HG03103 (cell line): ENCODE results near the gene FPR2.
"Not testable (repeated sequence)": the region's sequence is repeated elsewhere in the genome, so short reads cannot be mapped to it uniquely, and the experiment has no call there.

Source experiments
- ATAC-seq: cut with Tn5 transposase; IDR thresholded peaks from one replicate; pipeline ENCODE4 v1.9.1; 2021; ENCODE audit warnings: low read depth; ENCODE audit not compliant: unreplicated experiment

Gene FPR2

DNA sequence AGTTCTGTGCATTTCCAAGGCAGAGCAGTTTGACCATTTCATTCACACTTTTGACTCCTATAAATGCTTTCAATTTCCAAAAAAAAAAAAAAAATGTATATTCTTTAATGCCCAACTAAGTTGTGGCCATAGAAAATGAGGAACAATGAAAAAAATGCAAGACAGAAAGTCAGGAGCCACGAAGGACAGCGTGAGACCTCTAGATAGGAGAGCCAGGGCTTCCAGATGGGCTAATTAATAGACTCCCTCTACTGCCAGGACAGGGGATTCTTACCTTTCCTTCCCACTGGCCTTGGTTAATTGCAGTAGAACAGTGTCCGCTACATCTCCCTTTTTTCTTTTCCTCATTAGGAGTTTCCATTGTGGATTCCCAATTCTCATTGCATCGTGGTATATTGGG lies 42.5 kb downstream of the FPR2 start:
- no peak for ATAC-seq

GRCh38 chr19:51803967-51804366 lies 43.0 kb downstream of the FPR2 start:
- ATAC-seq: no peak

- ATAC-seq: not testable (repeated sequence)
These were observed 43.8 kb downstream of the FPR2 start for GRCh38 chr19:51804789-51805188.

- ATAC-seq: not testable (repeated sequence)
These were observed 44.4 kb downstream of the FPR2 start for GRCh38 chr19:51805396-51805795.

- ATAC-seq: not testable (repeated sequence)
These were observed 45.6 kb downstream of the FPR2 start for GRCh38 chr19:51806571-51806970.

DNA sequence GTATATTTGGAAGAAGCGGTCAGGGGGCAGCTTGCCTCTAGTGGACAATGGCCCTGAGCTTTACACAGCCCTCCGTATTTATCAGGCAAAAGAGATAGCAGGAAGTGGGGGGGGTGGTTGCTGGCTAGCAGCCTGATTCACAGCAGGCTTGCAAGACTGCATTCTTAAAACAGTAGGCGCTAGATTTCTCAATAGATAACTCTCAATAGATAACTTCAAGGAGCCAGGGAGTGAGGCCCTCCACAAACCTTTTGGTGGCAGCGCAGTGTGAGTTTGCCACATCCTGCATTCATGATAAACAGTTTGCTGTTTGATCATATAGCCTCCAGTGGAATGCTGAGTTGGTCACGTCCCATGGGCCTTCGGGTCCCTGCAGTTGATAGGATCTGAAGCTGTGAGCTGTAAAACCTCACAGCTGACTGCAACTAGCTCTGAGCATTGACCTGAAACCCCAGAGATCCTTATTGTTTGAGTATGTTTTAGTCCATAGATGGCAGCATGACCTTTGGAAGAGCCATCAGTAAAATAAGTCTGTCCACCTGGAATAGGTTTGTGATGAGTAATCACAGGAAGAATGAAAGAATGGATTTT lies 46.2 kb downstream of the FPR2 start:
- ATAC-seq: no peak

DNA sequence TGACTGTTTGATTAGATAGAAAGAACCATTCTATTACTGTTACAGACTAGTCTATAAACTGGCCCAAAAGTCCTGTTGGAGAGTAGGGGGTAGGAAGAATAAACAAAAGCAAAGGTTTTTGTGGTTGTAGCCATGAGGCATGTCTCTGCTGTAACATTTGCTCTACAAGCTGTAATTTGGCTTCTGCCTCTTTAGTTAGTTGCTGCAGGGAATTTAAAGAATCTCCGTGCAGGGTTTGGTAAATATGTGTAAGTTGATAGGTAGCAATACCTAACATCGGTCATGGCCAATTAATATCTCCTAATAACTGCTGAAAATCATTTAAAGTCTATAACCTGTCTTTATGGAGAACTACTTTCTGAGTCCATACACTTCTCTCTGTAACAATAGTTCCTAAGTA lies 46.9 kb downstream of the FPR2 start:
- no peak for ATAC-seq

GRCh38 chr19:51808333-51808986 lies 47.5 kb downstream of the FPR2 start:
- ATAC-seq: no peak

DNA sequence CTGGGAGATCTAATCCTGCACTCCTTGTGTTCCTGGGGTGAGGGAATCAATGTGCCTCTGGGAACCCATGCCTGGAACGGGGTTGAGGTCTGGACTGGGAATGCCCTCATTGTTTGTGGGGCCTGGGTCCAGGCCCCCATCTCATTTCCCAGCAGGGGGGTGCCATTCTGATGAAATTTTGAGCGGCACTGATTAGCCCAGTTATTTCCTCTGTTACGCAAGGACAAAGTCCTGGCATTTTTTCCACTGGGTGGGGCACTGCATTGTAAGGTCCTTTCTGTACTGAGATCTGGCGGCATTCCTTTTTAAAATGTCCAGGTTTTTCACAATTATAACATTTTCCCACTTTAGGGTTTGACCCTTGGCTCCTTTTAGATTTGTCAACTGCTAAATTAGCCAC lies 48.8 kb downstream of the FPR2 start:
- ATAC-seq: no peak

GRCh38 chr19:51810223-51810622 lies 49.2 kb downstream of the FPR2 start:
- ATAC-seq: no peak

DNA sequence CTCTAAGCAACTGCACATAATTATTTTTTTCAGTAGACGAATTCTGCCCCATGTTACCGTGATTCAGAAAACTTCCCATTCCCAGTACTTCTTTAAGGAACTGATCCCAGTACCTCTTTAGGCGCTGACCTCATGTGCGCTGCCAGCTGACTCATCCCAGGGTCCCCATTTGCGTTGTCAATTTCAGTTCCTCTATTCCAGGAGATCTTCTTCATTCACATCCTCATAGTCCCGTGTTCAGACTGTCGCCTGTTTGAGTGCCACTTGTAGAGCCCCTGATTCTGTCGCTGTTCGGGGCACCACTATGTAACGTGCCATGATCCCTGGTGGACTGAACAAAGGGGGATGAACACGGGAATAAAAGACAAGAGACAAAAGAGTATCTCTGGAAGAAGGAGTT lies 50.4 kb downstream of the FPR2 start:
- no peak for ATAC-seq

- ATAC-seq: no peak
These were observed 54.1 kb downstream of the FPR2 start for GRCh38 chr19:51815043-51815442.

DNA sequence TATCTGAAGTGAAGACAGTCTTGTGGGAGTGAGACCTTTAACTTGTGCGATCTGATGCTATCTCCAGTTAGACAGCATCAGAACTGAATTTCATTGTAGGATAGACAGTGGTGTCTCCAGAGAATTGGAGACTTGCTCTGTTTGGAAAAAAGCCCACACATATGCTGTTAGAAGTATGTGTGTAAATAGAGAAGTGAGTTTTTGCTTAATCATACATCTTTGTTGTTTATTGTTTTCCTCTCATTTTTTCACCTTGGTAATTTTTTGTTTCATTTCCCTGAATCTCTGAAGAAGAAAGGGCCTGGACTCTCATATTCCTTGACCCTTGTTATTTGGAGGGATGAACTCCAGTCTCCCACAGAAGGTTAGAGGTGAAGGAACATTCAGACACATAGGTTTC lies 55.7 kb downstream of the FPR2 start:
- no peak for ATAC-seq

- ATAC-seq: no peak
These were observed 59.0 kb downstream of the FPR2 start for GRCh38 chr19:51820011-51820410.
